HG02678 (cell line): ENCODE results near the gene TTC23.
"Not testable (repeated sequence)": the region's sequence is repeated elsewhere in the genome, so short reads cannot be mapped to it uniquely, and the experiment has no call there.

Experiments
- ATAC-seq: cut with Tn5 transposase; IDR thresholded peaks from one replicate; pipeline ENCODE4 v1.9.1; 2021; ENCODE audit warnings: mild to moderate bottlenecking, moderate library complexity; ENCODE audit not compliant: unreplicated experiment

Gene TTC23

DNA sequence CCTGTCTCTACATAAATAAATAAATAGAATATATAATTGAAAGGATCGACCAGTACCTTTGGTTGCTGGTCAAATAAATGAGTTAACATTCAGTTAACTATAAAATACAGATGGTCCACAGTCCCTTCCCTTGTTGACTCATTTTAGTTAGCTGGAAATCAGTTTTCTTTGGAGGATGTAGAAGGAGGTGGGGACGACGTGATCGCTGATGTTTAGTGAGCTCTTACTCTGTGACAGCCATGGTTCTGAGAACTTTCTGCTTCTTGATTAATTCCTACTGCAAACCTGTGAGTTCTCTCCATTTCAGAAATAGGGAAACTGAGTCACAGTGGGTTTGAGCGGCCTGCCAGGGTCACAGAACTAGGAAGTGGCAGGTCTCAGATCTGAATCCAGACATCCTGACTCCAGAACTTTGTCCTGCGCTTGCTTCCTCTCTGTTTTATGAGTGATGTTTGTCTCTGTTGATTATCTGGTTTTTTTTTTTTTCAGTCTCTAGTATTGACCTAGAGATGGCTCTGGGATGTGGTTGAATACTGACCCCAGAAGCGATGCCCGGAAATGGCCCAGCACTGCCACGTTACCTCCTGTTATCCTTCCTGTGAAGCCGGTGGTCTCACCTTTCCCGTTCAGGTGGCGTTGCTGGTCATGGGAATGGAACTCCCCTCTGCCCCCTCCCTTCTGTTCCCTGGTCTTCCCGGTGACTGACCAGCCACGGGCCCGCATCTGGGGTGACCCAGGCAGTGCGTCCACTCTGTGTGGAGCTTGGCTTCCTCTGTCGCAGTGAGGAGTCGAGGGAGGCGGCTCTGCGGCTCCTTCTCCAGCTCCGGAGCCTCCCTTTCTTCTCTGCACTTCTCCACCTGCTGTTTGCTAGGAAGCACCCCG is 126.3 kb downstream of the TTC23 start:
- no peak for ATAC-seq

DNA sequence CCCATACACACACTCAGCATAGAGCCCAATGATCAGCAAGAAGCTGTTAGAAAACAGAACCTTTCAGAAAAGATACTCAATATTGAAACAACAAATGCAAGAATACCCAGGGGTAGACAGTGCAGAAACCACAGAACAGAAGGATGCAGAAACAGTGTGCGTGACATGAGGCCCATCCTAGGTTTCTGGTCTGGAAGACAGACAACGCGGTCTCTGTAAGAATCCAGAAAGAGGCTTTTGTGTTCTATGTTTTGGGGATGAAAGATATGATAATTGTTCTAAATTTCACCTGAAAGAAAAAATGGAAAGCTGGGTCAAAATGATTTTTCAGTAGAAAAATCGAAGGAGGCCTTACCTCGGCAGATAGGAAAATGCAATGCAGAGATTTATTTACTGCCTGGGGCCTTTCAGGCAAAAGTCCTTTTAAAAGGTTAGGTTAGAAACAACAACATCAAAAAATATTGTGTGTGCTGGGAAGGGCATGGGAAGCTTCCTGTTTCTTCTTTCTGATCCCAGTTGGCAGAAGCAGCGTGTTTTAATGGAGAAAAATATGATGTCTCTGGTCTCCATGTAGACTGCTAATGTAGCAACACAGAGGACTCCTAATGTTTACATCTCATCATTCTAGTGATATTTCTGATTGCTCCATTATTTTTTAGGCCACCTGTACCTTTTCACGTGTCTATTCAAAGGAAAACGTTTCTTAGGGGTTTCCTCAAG is 127.5 kb downstream of the TTC23 start:
- no peak for ATAC-seq

DNA sequence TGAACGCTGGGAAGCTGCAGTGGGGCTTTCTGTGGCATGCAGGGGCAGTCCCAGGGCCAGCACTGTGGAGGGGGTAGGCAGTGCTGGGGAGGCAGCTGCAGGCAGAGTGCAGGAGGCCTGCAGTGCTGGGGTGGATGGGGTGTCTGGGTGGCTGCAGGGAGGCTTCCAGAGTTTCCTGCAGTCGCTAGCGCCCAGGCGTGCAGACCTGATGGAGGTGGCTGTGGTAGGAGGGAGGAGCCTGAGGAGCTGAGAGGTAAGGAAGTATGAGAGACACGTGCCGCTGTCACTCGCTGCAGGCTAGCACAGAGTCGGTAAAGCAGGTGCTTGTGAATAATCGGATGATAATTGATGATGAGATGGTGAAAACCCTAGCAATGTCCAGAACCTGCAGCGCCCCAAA is 128.2 kb downstream of the TTC23 start:
- no peak for ATAC-seq

DNA sequence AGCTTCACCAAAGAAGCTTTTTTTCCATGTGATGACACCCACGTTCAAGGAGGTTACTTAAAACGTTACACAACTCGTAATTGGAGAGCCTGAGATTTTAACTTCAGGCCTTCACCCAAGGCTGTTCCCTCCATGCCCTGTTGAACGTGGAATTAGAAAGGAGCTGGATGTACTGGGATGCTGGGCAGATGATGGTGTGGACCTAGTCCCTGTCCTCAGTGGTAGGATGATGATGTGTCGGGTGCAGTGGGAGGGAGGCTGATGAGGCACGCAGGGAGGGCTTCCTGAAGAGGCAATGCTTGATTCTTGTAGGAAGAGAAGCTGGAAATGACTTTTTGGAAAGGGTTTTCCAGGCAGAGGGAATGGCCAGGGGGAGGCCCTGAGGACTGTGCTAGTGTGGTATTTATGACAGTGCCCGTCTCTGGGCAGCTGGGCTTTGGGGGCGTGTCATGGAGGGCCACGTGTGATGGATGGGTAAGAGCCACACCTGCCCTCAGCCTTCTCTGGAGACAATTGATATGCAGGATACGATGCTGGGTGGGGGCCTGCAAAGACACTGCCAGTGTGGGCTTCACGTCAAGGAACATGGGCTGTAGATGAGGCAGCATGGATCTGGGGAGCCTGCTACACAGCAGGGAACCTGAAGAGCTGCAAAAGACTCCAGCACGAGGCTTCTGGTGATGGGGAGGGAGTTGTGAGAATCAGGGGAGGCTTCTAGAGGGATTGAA is 129.2 kb downstream of the TTC23 start:
- ATAC-seq, result no peak

DNA sequence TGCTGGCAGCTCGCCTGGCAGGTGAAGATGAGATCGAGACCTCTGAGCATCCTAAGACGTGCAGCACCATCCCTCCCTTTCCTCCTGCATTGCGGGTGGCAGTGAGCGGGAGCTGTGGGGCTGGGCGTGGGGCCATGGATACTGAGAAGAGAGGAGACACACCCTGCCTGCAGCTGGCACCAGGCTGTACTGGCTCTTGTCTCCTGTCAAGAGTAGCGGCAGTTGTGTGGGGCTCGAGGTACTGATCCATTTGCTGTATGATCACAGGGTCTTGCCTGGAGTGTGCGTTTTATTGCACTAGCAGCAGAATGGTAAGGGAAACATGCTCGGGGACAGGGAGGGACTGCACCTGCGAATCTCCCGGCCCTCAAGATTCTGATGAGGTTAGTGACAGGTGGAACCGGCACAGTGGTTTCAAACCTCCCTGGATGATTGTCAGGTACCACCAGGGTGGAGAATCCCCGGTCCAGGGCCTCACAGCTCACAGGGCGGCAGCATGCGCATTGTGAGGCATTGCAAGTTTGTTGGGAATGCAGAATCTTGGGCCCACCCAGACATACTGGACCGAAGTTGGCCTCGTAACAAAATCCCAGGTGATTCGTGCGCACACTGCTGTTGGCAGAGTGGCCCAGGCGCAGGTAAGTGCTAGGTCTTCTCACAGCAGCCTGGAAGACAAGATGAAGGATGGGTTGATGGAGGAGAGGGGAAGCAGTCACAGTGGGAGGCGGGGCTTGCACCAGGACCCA is 130.4 kb downstream of the TTC23 start:
- ATAC-seq, result no peak

DNA sequence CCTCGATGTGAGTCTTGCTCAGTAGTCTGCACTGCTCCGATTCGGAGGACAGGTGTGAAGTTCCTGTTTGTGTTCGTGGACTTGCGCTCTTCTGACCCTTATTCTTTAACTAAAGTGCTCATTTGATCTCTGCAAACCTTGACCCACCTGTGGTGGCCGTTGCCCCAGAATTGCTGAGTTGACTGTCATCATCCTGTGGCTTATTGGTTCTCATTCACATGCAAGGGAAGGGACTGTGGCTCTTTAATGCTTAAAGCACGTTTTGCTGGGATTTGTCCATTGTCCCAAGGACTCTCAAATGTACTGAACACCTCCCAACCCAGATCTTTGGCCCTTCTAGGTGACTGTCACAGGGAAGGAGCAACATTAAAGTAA is 131.1 kb downstream of the TTC23 start:
- ATAC-seq, result no peak

DNA sequence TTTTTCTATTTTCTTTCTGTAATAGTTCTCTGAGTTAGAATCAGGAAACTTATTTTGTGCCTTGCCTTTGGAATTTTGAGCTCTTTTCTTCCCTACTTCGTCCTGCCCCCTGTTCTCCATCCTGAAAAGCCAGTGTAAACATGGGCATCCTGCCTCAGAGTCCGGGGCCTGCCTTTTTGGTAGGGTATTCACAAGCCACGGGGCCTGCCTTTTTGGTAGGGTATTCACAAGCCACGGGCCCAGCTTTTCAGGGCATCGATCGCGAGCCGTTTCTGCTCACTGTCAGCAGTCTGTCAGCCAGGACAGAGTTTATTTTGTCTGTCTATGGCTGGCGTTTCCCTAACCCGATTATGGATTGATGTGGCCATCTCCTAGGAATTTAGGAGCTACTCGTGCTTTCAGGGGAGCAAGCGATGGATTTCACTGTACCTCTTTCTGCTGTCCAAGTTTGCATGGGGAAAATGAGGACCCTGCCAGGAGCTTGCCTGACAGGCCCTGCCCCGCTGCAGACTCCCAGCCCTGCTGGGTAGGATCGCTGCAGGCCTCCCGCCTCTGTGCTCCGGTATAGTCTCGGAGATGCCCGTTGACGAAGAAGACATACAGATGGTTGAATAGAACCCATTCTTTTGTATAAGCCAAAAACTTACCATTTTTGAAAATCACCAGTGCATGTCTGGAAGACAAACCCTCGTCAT is 131.7 kb downstream of the TTC23 start:
- ATAC-seq, result no peak

DNA sequence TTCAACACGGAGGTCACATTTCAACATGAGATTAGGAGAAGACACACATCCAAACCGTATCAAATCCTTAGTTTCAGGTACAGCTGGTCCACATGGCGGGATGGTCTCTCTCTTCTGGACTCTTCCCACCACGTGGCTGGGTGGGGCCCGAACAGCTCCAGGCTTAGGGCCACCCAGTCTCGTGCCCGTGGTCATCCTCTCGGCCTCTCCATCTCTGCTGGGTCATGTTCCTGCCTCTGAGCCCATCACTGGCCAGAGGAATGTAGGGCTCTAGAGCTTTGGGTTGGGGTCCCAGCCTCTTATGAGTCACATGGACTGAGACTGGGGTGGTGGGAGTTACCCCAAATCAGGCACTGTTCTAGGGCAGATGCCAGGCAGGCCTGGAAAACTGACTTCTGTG is 132.3 kb downstream of the TTC23 start:
- no peak for ATAC-seq

DNA sequence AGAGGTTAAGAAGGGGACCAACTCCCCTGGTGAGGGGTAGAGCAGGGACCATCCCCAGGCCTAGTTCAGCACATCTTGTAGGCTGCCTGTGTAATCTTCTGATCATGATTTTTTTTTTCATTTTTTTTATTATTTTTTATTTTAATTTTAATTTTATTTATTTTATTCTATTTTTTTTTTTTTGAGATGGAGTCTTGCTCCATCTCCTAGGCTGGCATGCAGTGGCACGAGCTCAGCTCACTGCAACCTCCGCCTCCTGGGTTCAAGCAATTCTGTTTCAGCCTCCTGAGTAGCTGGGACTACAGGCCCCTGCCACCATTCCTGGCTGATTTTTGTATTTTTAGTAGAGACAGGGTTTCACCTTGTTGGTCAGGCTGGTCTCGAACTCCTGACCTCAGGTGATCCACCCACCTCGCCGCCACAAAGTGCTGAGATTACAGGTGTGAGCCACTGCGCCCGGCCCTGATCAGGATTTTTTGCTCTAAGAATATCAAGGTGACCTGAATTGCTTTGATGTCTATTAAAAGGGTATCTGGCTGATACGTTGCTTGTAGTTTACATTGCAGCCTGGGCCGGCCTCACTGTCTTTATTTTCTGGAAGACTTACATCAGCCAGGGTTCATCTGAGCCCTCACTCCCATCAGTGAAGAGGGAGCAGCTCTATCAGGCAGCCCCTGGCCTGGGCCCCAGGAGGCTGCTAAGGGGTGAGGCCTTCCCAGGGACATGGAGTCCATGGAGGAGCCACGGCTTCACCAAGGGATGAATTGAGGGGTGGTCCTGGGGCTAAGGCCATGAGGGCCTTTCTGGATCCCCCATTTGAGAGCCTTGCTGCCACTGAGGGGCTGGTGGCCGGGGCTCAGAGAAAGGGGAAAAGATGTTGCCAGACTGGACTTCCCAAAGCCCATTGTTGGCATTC is 133.8 kb downstream of the TTC23 start:
- ATAC-seq, result no peak

DNA sequence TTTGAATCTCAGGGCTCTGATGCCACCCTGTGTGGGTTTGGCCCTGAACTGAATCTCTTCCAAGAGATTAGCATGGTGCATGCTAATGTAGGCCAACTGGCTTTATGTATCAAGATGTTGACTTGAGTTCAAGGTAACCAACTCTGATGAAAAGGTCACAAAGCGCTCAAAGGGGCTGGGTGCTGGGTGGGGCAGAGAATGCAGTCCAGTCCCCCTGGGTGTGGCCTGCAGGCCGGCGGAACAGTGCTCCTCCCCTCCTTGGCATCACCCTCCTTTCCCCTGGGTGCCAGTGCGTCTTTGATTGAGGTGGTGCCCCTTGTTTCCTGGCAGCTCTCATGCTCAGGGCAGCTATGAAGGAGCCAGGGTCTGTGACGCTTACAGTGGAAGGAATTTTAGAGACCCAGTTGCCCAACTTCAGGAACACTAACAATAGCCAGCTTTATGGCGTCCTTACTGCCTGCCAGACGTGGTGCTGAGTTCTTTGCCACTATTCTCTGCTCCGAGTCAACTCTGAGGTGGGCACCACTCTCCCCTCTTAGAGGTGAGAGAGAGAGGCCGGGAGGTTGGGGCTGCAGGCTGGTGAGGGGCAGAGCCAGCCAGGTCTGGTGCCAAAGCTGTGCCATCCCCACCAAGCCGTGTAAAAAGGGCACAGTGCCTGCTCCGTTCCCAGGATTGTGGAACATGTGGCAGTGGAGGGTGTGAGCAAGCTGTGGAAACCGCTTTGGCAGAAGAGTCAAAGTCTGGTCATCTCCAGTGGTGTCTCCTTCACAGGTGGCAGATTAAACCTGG is 134.7 kb downstream of the TTC23 start:
- no peak for ATAC-seq

DNA sequence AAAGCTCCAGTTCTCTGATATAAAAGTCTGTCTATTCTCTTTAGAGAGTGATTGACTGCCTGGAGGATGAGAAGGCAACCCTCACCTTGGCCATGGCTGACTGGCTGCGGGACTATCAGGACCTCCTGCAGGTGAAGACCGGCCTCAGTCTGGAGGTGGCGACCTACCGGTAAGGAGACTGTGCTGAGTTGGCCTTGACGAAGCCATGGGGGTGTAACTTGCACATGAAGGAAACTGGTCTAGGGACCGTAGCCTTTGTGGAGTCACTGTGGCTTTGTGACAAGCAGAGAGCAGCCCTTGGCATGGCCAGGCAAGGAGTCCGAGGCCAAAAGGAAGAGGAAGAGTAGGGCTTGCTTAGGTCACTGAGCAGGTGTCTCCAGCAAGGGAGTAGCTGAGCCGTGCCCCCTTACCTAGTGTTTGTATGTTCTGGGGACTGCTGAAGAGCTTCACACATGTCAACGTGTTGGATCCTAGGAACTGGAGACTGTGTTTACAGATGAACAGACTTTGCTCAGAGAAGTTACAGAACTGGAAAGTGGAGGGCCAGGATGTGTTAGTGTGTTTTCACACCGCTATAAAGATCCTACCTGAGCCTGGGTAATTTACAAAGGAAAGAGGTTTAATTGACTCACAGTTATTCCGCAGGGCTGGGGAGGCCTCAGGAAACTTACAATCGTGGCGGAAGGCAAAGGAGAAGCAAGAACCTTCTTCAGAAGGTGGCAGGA is 135.7 kb downstream of the TTC23 start:
- ATAC-seq, result no peak

DNA sequence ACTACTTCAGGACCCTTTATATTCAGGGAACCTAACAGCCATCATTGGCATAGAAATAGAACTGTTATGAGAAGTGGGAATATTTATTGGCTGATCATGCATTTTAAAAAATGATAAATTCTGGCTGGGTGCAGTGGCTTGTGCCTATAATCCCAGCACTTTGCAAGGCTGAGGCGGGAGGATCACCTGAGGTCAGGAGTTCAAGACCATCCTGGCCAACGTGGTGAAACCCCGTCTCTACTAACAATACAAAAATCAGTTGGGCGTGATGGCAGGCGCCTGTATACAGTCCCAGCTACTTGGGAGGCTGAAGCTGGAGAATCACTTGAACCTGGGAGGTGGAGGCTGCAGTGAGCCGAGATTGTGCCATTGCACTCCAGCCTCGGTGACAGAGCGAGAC is 137.7 kb downstream of the TTC23 start:
- ATAC-seq, result not testable (repeated sequence)

DNA sequence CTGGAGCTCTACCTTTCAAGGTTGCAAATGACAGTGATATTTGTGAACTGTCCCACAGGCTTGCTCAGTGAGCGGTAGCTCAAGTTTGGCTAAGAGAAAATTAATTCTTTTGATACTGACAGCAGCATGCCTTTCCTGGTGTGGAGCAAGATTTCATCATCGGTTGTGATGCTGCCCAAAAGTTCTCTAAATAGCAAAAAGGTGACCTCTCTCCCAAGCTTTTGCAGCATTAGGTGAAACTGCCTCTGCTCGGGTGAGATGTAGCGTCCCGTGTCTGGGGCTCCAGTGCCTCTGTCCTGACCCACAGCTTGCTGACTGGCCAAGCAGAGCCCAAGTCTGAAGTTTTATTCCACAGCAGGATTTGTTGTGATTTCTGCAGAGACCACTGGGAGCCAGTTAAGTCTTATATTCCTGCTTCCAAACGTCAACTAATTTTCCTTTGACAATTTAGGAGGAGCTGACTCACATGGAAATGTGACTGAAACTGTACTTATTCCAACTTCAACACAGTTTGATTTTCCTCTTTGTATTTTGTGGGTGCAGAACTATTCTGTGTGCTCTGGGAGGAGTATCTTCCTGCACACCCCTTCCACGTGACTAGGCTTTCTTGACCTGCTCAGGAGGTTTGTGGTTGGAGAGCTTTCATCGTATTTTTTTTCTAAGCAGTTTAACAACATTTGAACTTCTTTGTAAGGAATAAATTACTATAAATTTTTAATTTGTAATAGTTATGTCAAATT is 138.6 kb downstream of the TTC23 start:
- ATAC-seq, result no peak

DNA sequence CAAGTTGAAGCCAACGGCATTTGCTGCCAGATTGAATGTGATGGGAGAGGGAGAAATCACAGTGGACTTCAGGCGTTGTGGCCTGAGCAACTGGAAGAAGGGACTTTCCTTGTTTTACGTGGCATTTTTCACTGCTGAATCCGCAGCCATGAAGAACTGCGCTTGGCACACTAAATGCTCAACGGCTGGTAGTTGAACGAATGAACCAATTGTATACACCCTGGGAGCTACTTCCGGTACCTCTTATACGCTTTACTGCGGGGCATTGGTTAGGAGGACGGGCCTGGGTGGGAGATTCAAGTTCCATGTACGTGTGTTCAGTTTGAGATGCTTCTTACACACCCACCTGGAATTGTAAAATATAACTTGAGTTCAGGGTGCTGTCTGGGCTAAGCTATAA is 139.3 kb downstream of the TTC23 start:
- no peak for ATAC-seq

DNA sequence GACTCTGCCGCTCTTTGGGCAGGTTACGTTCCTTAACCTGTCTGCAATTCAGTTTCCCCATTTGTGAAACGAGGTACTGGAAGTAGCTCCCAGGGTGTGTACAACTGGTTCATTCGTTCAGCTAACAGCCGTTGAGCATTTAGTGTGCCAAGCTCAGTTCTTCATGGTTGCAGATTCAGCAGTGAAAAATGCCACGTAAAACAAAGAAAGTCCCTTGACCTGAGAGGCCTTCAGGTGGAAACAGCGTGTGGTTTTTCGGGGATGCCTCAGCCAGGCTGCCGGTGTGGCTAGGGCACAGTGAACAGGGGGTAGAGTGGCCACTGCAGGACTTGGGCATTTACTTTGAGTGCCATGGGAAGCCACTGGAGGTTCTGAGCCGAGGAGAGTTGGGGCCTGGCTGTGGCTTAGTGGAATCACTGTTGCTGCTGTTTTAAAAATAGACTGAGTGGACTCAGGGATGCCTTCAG is 139.8 kb downstream of the TTC23 start:
- ATAC-seq, result no peak

DNA sequence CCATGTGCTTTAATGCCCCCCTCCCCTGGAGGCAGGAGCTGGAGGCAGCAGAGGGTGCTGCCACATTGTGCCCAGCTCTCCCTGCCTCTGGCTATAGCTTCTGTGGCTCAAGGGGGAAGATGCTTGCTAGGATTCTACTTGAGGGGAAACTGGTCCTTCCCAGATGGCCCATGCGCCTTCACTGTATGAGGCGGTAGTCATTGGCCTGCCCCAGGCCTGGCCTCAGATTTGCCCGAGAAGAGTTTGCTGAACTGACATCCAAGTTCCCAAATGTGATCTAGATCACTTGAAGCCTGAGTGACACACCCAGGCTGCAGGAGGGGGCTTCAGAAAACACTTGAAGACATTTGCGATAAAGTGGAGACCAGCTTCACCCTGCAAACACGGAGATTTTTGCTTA is 140.4 kb downstream of the TTC23 start:
- no peak for ATAC-seq
